ENCODE results near the gene GJB6. TPM values are rescaled to one million over a fixed set of nuclear protein-coding genes. Genes with fewer than 3 reads are reported as not detected.

Gene GJB6
- total and polyA plus RNA-seq, 2 donors: 2.8 to 5.9 TPM

GRCh38 chr13:20247963-20248362 lies 15.8 kb upstream of the GJB6 start:
- 83% methylated on average over 10 of the region's 10 CpGs for WGBS

GRCh38 chr13:20247403-20247802 lies 15.3 kb upstream of the GJB6 start:
- 63% methylated on average over 14 of the region's 14 CpGs for WGBS
- no peak for DNase-seq (ENCODE audit: extremely low spot score)
- H3K27ac ChIP-seq (ENCODE audit: low read depth): no peak overlapping the region
- no peak overlapping the region for H3K4me3 ChIP-seq (ENCODE audit: low read depth, low read length)
- H3K4me1 ChIP-seq (ENCODE audit: insufficient read depth): no peaks in the 10 kb centered on the region
- no peaks in the 10 kb centered on the region for H3K36me3 ChIP-seq (ENCODE audit: insufficient read depth)

More at GRCh38 chr13:20247963-20248362, 15.8 kb upstream of the GJB6 start:
- no peak overlapping the region for H3K4me3 ChIP-seq (ENCODE audit: low read depth, low read length)
- no peaks in the 10 kb centered on the region for H3K4me1 ChIP-seq (ENCODE audit: insufficient read depth)
- H3K36me3 ChIP-seq (ENCODE audit: insufficient read depth): no peaks in the 10 kb centered on the region
- no peak overlapping the region for H3K27ac ChIP-seq (ENCODE audit: low read depth)
- DNase-seq (ENCODE audit: extremely low spot score): no peak

GRCh38 chr13:20241593-20241992 lies 9.5 kb upstream of the GJB6 start:
- H3K4me3 ChIP-seq (ENCODE audit: low read depth, low read length): no peak overlapping the region
- no peaks in the 10 kb centered on the region for H3K4me1 ChIP-seq (ENCODE audit: insufficient read depth)
- H3K36me3 ChIP-seq (ENCODE audit: insufficient read depth): no peaks in the 10 kb centered on the region
- H3K27ac ChIP-seq (ENCODE audit: low read depth): no peak overlapping the region
- DNase-seq (ENCODE audit: extremely low spot score): no peak
- 71% methylated on average over 2 of the region's 2 CpGs for WGBS

GRCh38 chr13:20239748-20240147 lies 7.6 kb upstream of the GJB6 start:
- no peak for DNase-seq (ENCODE audit: extremely low spot score)
- WGBS: 62% methylated on average over 6 of the region's 6 CpGs
- Histone ChIP-seq H3K36me3 (ENCODE audit: insufficient read depth) (no peaks in the 10 kb centered on the region), H3K4me1 (ENCODE audit: insufficient read depth) (no peaks in the 10 kb centered on the region), H3K27ac (ENCODE audit: low read depth) (no peak overlapping the region), H3K4me3 (ENCODE audit: low read depth, low read length) (no peak overlapping the region)

- H3K36me3 ChIP-seq (ENCODE audit: insufficient read depth): no peaks in the 10 kb centered on the region
- no peak for DNase-seq (ENCODE audit: extremely low spot score)
- no peaks in the 10 kb centered on the region for H3K4me1 ChIP-seq (ENCODE audit: insufficient read depth)
- 32% methylated on average over 25 of the region's 25 CpGs for WGBS
- peak overlapping the region; percentile 31 for H3K4me3 ChIP-seq (ENCODE audit: low read depth, low read length)
- no peak overlapping the region for H3K27ac ChIP-seq (ENCODE audit: low read depth)
Measured at GRCh38 chr13:20232556-20233277, 598 bp upstream of the GJB6 start.

GRCh38 chr13:20230913-20231838 lies 943 bp downstream of the GJB6 start:
- no peaks in the 10 kb centered on the region for H3K36me3 ChIP-seq (ENCODE audit: insufficient read depth)
- no peaks in the 10 kb centered on the region for H3K4me1 ChIP-seq (ENCODE audit: insufficient read depth)
- no peak for DNase-seq (ENCODE audit: extremely low spot score)
- H3K27ac ChIP-seq (ENCODE audit: low read depth): no peak overlapping the region
- peak overlapping the region; percentile 31 for H3K4me3 ChIP-seq (ENCODE audit: low read depth, low read length)
- 16% methylated on average over 30 of the region's 30 CpGs for WGBS

- Histone ChIP-seq H3K36me3 (ENCODE audit: insufficient read depth) (no peaks in the 10 kb centered on the region), H3K4me1 (ENCODE audit: insufficient read depth) (no peaks in the 10 kb centered on the region), H3K27ac (ENCODE audit: low read depth) (no peak overlapping the region), H3K4me3 (ENCODE audit: low read depth, low read length) (no peak overlapping the region)
- no peak for DNase-seq (ENCODE audit: extremely low spot score)
- WGBS: 57% methylated on average over 6 of the region's 6 CpGs
Measured at GRCh38 chr13:20227730-20228129, 4.4 kb downstream of the GJB6 start.

- WGBS: 81% methylated on average over 8 of the region's 8 CpGs
- Histone ChIP-seq H3K36me3 (ENCODE audit: insufficient read depth) (no peaks in the 10 kb centered on the region), H3K4me3 (ENCODE audit: low read depth, low read length) (no peak overlapping the region), H3K4me1 (ENCODE audit: insufficient read depth) (no peaks in the 10 kb centered on the region), H3K27ac (ENCODE audit: low read depth) (no peak overlapping the region)
- DNase-seq (ENCODE audit: extremely low spot score): no peak
Measured at GRCh38 chr13:20227288-20227687, 4.8 kb downstream of the GJB6 start.

- no peak for DNase-seq (ENCODE audit: extremely low spot score)
- no peaks in the 10 kb centered on the region for H3K4me1 ChIP-seq (ENCODE audit: insufficient read depth)
- whole genome bisulfite sequencing: 59% methylated on average over 5 of the region's 5 CpGs
- no peaks in the 10 kb centered on the region for H3K36me3 ChIP-seq (ENCODE audit: insufficient read depth)
- H3K4me3 ChIP-seq (ENCODE audit: low read depth, low read length): no peak overlapping the region
- H3K27ac ChIP-seq (ENCODE audit: low read depth): no peak overlapping the region
Measured at GRCh38 chr13:20222553-20222952, 9.6 kb downstream of the GJB6 start.

- Histone ChIP-seq H3K4me1 (ENCODE audit: insufficient read depth) (no peaks in the 10 kb centered on the region), H3K36me3 (ENCODE audit: insufficient read depth) (no peaks in the 10 kb centered on the region), H3K27ac (ENCODE audit: low read depth) (no peak overlapping the region), H3K4me3 (ENCODE audit: low read depth, low read length) (no peak overlapping the region)
- DNase-seq (ENCODE audit: extremely low spot score): no peak
- 74% methylated on average over 6 of the region's 6 CpGs for WGBS
Measured at GRCh38 chr13:20221772-20222171, 10.3 kb downstream of the GJB6 start.

GRCh38 chr13:20219577-20219976 lies 12.5 kb downstream of the GJB6 start:
- Histone ChIP-seq H3K36me3 (ENCODE audit: insufficient read depth) (no peaks in the 10 kb centered on the region), H3K4me3 (ENCODE audit: low read depth, low read length) (no peak overlapping the region), H3K4me1 (ENCODE audit: insufficient read depth) (no peaks in the 10 kb centered on the region), H3K27ac (ENCODE audit: low read depth) (no peak overlapping the region)
- DNase-seq (ENCODE audit: extremely low spot score): no peak

GRCh38 chr13:20217168-20217567 lies 15.0 kb downstream of the GJB6 start:
- 56% methylated on average over 3 of the region's 3 CpGs for WGBS

GRCh38 chr13:20209948-20210347 lies 22.2 kb downstream of the GJB6 start:
- H3K36me3 ChIP-seq (ENCODE audit: insufficient read depth): no peaks in the 10 kb centered on the region
- no peak overlapping the region for H3K27ac ChIP-seq (ENCODE audit: low read depth)
- DNase-seq (ENCODE audit: extremely low spot score): no peak
- 61% methylated on average over 1 of the region's 1 CpG for WGBS
- H3K4me1 ChIP-seq (ENCODE audit: insufficient read depth): no peaks in the 10 kb centered on the region
- H3K4me3 ChIP-seq (ENCODE audit: low read depth, low read length): no peak overlapping the region

More at GRCh38 chr13:20217168-20217567, 15.0 kb downstream of the GJB6 start:
- H3K27ac ChIP-seq (ENCODE audit: low read depth): no peak overlapping the region
- H3K4me1 ChIP-seq (ENCODE audit: insufficient read depth): no peaks in the 10 kb centered on the region
- no peaks in the 10 kb centered on the region for H3K36me3 ChIP-seq (ENCODE audit: insufficient read depth)
- no peak overlapping the region for H3K4me3 ChIP-seq (ENCODE audit: low read depth, low read length)
- no peak for DNase-seq (ENCODE audit: extremely low spot score)

- Histone ChIP-seq H3K27ac (ENCODE audit: low read depth) (no peak overlapping the region), H3K4me3 (ENCODE audit: low read depth, low read length) (no peak overlapping the region), H3K36me3 (ENCODE audit: insufficient read depth) (no peaks in the 10 kb centered on the region), H3K4me1 (ENCODE audit: insufficient read depth) (no peaks in the 10 kb centered on the region)
- 67% methylated on average over 16 of the region's 16 CpGs for WGBS
- DNase-seq (ENCODE audit: extremely low spot score): no peak
Measured at GRCh38 chr13:20206698-20207235, 25.4 kb downstream of the GJB6 start.

Data from urinary bladder (tissue), 4 donors.